ENCODE results near the gene EPS15. TPM values are rescaled to one million over a fixed set of nuclear protein-coding genes. Genes with fewer than 3 reads are reported as not detected.

Gene EPS15
- total and polyA plus RNA-seq, 2 of the 13 experiments (the other 11 are each of a cell fraction or from before 2014, with no cell fraction given), result 14.3 to 19.3 TPM

- TF ChIP-seq ZNF138 (CRISPR knock-in tag; IDR thresholded peaks at IDR 0.05; ENCODE audit: low read depth), result no peak
These were observed 213.7 kb downstream of the EPS15 start (continued) for GRCh38 chr1:51305371-51305823.

DNA sequence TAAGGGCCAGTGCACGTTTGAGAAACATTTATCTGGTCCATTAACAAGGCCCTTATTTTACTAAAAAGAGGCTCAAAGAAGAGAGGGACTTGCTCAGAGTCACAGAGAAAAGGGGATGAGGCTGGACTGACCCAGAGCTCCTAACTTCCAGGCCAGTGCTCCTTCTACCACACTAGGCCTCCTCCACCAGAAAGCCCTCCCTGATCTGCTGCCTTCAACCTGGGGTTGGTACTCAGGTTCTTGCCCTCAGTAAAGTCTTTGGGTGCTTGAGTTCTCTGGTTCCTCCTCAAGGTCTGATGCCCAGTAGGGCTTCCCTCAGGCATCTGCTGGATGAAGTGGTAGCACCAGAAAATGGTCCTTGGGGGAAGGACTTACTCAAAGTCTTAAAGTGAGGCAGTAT lies 214.7 kb downstream of the EPS15 start:
- Histone ChIP-seq H3K79me2 (ENCODE audit: insufficient read depth, low read length) (no peaks in the 10 kb centered on the region), H2AFZ (ENCODE audit: low read length) (no peak overlapping the region), H3K4me1 (ENCODE audit: insufficient read depth, low read length) (peaks cover 34% of the 10 kb centered on the region), H3K4me2 (ENCODE audit: low read depth, low read length) (no peak overlapping the region), H4K20me1 (ENCODE audit: insufficient read depth, low read length) (no peaks in the 10 kb centered on the region), H3K27me3 (ENCODE audit: control insufficient read depth in 1 of 2, insufficient read depth in 2 of 2, low read length in 2 of 2) (no peaks in the 10 kb centered on the region; a peak in 1 of 5 replicates), H3K4me3 (replicated peaks in 1 of 3; ENCODE audit: insufficient read depth in 1 of 3, low read depth in 2 of 3, low read length in 3 of 3) (no peak overlapping the region), H3K9ac (ENCODE audit: insufficient read depth, low read depth, low read length) (no peak overlapping the region), H3K36me3 (replicated peaks in 1 of 2; ENCODE audit: control insufficient read depth in 1 of 2, insufficient read depth in 2 of 2, low read length in 2 of 2) (no peaks in the 10 kb centered on the region), H3K27ac (ENCODE audit: extremely low read length, insufficient read depth, low read length) (no peak overlapping the region), H3K9me3 (ENCODE audit: low read length) (no peaks in the 10 kb centered on the region)
- DNase-seq (ENCODE audit: low spot score), result no peak
- FAIRE-seq, result no peak
- BruUV-seq (replicated peaks), result no TSS peak
- ATAC-seq, result no peak
- intact Hi-C loops (cut with micrococcal nuclease; ENCODE audit: unreplicated experiment) (no loop called here), in situ Hi-C loops (cut with HindIII; ENCODE audit: extremely low pct_ligation_motif_present, low pct_unique_long_range_greater_than_20kb) (no loop called here)
- CTCF ChIA-PET (ENCODE audit: low intra/inter-chr PET ratio, low total read pairs), result no interaction called here
- POLR2A ChIA-PET, result no interaction called here
- TF ChIP-seq MEF2D (CRISPR knock-in tag; IDR thresholded peaks at IDR 0.05) (no peak), IKZF1 (IDR thresholded peaks at IDR 0.05) (no peak), HOMEZ (CRISPR knock-in tag; IDR thresholded peaks at IDR 0.05; ENCODE audit: low read depth) (no peak)
- TF ChIP-seq, protein P1, sequence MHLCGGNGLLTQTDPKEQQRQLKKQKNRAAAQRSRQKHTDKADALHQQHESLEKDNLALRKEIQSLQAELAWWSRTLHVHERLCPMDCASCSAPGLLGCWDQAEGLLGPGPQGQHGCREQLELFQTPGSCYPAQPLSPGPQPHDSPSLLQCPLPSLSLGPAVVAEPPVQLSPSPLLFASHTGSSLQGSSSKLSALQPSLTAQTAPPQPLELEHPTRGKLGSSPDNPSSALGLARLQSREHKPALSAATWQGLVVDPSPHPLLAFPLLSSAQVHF (CRISPR knock-in tag; IDR thresholded peaks at IDR 0.05), result no peak
- 16% methylated on average over 1 of the region's 1 CpG for WGBS (ENCODE audit: low lambda C conversion rate)

Small RNA genes lying within 50 kb of the gene (small RNA-seq; reads per million reads assigned to genes)
- 0 reads per million in 3 experiments for gene RNU6-1281P (ENCODE audit: insufficient read depth in 2 of 3, insufficient read length in 3 of 3, low read depth in 2 of 3, low replicate concordance in 1 of 3)
- 0 reads per million in 3 experiments for gene RNU6-877P (ENCODE audit: insufficient read depth in 2 of 3, insufficient read length in 3 of 3, low read depth in 2 of 3, low replicate concordance in 1 of 3)

Other genes starting within 250 kb of the EPS15 start
- gene TTC39A, start 188.7 kb downstream of the EPS15 start, total RNA-seq (2016; rRNA removed; fragmentation: Illumina TruSeq; extraction: Trizol), result 0.33 and 0.90 TPM in 2 replicates
- 1.5 and 1.7 TPM in 2 replicates for gene TTC39A, start 188.7 kb downstream of the EPS15 start, polyA plus RNA-seq (2011; rRNA removed)
- gene OSBPL9, start 97.8 kb upstream of the EPS15 start, total RNA-seq (2016; rRNA removed; fragmentation: Illumina TruSeq; extraction: Trizol), result 142 and 198 TPM in 2 replicates
- gene OSBPL9, start 97.8 kb upstream of the EPS15 start, polyA plus RNA-seq (2011; rRNA removed), result 83.6 and 90.3 TPM in 2 replicates